Measurements from ENCODE around the gene EPS15. TPM values are rescaled to one million over a fixed set of nuclear protein-coding genes. Genes with fewer than 3 reads are reported as not detected.

The EPS15 gene
- total and polyA plus RNA-seq, 8 donors: 45.6 to 79.0 (median 54.9) TPM

- DNase-seq: no peak
- H3K27me3 ChIP-seq: no peaks in the 10 kb centered on the region
- no peaks in the 10 kb centered on the region for H3K9me3 ChIP-seq
- H3K4me3 ChIP-seq: no peak overlapping the region
- no peak overlapping the region for H3K27ac ChIP-seq
- intact Hi-C loops (cut with DNase I): no loop called here
- TF ChIP-seq, protein P1, sequence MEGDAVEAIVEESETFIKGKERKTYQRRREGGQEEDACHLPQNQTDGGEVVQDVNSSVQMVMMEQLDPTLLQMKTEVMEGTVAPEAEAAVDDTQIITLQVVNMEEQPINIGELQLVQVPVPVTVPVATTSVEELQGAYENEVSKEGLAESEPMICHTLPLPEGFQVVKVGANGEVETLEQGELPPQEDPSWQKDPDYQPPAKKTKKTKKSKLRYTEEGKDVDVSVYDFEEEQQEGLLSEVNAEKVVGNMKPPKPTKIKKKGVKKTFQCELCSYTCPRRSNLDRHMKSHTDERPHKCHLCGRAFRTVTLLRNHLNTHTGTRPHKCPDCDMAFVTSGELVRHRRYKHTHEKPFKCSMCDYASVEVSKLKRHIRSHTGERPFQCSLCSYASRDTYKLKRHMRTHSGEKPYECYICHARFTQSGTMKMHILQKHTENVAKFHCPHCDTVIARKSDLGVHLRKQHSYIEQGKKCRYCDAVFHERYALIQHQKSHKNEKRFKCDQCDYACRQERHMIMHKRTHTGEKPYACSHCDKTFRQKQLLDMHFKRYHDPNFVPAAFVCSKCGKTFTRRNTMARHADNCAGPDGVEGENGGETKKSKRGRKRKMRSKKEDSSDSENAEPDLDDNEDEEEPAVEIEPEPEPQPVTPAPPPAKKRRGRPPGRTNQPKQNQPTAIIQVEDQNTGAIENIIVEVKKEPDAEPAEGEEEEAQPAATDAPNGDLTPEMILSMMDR (IDR thresholded peaks at IDR 0.05): no peak
- H3K4me1 ChIP-seq: peaks cover 0 to 3% of the 10 kb centered on the region in 2 donors
- ATAC-seq: no peak
- H3K36me3 ChIP-seq: peaks cover 0 to 9% of the 10 kb centered on the region in 2 donors
These were observed 98.0 kb downstream of the EPS15 start for GRCh38 chr1:51420867-51421627.

DNA sequence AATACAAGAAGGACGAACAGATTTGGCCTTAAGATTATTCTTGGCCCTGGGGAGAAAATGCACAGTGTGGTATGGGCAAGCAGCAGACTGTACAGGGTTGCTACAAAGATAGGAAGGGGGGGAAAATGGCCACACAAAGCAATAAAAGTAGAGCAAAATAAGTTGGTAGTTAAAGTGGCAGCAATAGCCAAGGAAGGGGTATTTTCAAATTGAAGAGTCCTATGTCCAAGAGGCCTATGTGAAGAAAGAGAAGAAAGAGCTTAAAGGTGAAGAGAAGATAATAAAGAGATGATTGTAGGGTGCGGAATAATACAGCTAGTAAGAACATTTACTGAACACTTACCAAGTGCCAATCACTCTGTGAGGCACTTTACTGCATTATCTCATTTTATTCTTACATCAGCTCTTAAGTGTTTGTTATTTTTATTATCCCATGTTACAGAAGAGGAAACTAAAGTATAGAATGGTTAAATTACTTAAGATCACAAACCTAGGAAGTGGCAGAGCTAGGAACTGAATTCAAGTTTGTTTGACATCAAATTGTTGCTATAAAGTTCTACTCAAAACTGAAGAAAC is 100.6 kb downstream of the EPS15 start:
- DNase-seq (no peak), ATAC-seq (no peak)
- Histone ChIP-seq H3K4me1 (peaks cover 0 to 3% of the 10 kb centered on the region in 2 donors), H3K27ac (no peak overlapping the region), H3K4me3 (no peak overlapping the region), H3K36me3 (peaks cover 0 to 9% of the 10 kb centered on the region in 2 donors), H3K27me3 (no peaks in the 10 kb centered on the region), H3K9me3 (no peaks in the 10 kb centered on the region)
- TF ChIP-seq, protein P1 (IDR thresholded peaks at IDR 0.05): no peak
- intact Hi-C loops (cut with DNase I): no loop called here

- peaks cover 0 to 3% of the 10 kb centered on the region in 2 donors for H3K4me1 ChIP-seq
- TF ChIP-seq, protein P1 (IDR thresholded peaks at IDR 0.05): no peak
- ATAC-seq (no peak), DNase-seq (no peak)
- H3K9me3 ChIP-seq: no peaks in the 10 kb centered on the region
- H3K36me3 ChIP-seq: peaks cover 0 to 9% of the 10 kb centered on the region in 2 donors
- H3K27me3 ChIP-seq: no peaks in the 10 kb centered on the region
- intact Hi-C loops (cut with DNase I): no loop called here
- no peak overlapping the region for H3K27ac ChIP-seq
- H3K4me3 ChIP-seq: no peak overlapping the region
These were observed 101.3 kb downstream of the EPS15 start for GRCh38 chr1:51417496-51418383.

DNA sequence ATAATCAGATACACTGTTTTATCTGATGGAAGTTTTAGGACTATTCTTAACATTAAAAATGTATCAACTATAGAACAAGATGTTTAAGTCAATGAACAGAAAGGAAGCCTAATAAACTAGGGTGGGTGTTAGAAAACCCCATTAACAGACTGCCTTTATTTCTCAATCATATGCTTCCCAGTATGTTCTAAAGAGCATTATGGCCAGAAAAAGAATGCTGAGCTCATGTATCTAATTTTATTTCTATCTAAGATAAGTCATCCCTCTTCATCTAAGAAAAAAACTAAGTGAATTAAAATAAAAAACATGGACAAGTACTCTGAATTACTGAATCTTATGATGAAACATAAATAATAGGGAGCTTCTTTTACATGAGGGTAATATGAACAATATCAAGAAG is 102.2 kb downstream of the EPS15 start:
- intact Hi-C loops (cut with DNase I): no loop called here
- no peak for ATAC-seq
- Histone ChIP-seq H3K4me3 (no peak overlapping the region), H3K36me3 (peaks cover 0 to 12% of the 10 kb centered on the region in 2 donors), H3K27me3 (no peaks in the 10 kb centered on the region), H3K4me1 (peaks cover 0 to under 1% of the 10 kb centered on the region in 2 donors), H3K9me3 (no peaks in the 10 kb centered on the region), H3K27ac (no peak overlapping the region)
- TF ChIP-seq, protein P1 (IDR thresholded peaks at IDR 0.05): no peak
- DNase-seq: no peak

DNA sequence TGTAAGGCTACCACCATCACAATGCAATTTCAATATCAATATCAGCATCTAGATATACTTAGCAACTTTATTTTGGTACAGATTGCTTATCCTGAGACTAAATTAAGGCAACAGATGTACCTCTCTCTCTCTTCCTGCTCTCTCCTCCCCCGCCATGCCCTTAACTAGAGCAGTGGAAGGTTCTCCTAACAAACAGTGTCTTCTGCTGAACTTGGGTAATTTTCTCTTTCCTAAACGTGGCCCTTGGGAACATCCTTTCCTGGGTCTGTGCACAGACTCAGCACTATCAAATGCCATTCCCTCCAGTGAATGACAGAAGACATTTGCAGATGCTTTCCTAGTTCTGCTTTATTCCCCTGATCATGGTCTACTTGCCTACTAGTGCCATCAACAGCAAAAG is 103.1 kb downstream of the EPS15 start:
- DNase-seq (no peak), ATAC-seq (no peak)
- H3K4me3 ChIP-seq: no peak overlapping the region
- intact Hi-C loops (cut with DNase I): no loop called here
- H3K36me3 ChIP-seq: peaks cover 0 to 13% of the 10 kb centered on the region in 2 donors
- no peaks in the 10 kb centered on the region for H3K4me1 ChIP-seq
- H3K9me3 ChIP-seq: no peaks in the 10 kb centered on the region
- TF ChIP-seq, protein P1 (IDR thresholded peaks at IDR 0.05): no peak
- no peaks in the 10 kb centered on the region for H3K27me3 ChIP-seq
- no peak overlapping the region for H3K27ac ChIP-seq

All from left lung (tissue), 10 donors.